HepG2 (cell line): ENCODE data around the gene UBXN1. TPM values are rescaled to one million over a fixed set of nuclear protein-coding genes. Genes with fewer than 3 reads are reported as not detected.

Source experiments
- DR1 ChIP-seq: sonication (generic); formaldehyde crosslinking; IDR thresholded peaks from 2 replicates; pipeline ENCODE4 v1.8.0; 2021; ENCODE audit warnings: mild to moderate bottlenecking, missing genetic modification reagents, inconsistent platforms
- ERF ChIP-seq: IDR thresholded peaks from 2 replicates; pipeline ENCODE4 v1.6.1; 2018; ENCODE audit warnings: missing biosample characterization, missing genetic modification reagents
- NR3C1 ChIP-seq: sonication (generic); formaldehyde crosslinking; IDR thresholded peaks from 2 replicates; pipeline ENCODE4 v1.4.0; 2020; ENCODE audit warnings: missing genetic modification reagents
- POGZ ChIP-seq: sonication (generic); formaldehyde crosslinking; IDR thresholded peaks from 2 replicates; pipeline ENCODE4 v1.4.0; 2020; ENCODE audit warnings: mild to moderate bottlenecking, missing genetic modification reagents
- SP4 ChIP-seq: sonication (generic); formaldehyde crosslinking; IDR thresholded peaks from 2 replicates; pipeline ENCODE4 v1.8.1; 2023; ENCODE audit warnings: mild to moderate bottlenecking, missing genetic modification reagents
- SRSF1 ChIP-seq: fragments of 200-400 bp; formaldehyde crosslinking; optimal IDR thresholded peaks from 2 replicates; pipeline ENCODE3; 2017; ENCODE audit warnings: mild to moderate bottlenecking, low read depth, low read length, moderate library complexity
- ZMYM2 ChIP-seq: sonication (generic); formaldehyde crosslinking; IDR thresholded peaks from 2 replicates; pipeline ENCODE4 v1.8.0; 2022; ENCODE audit warnings: mild to moderate bottlenecking, missing genetic modification reagents
- ZMYM3 ChIP-seq: sonication (generic); formaldehyde crosslinking; IDR thresholded peaks from 2 replicates; pipeline ENCODE4 v1.5.1; 2020; ENCODE audit warnings: mild to moderate bottlenecking, missing genetic modification reagents
- ZNF124 ChIP-seq: sonication (generic); formaldehyde crosslinking; IDR thresholded peaks from 2 replicates; pipeline ENCODE4 v1.4.0; 2020; ENCODE audit warnings: missing genetic modification reagents
- ZNF138 ChIP-seq: sonication (generic); formaldehyde crosslinking; IDR thresholded peaks from 2 replicates; pipeline ENCODE4 v1.5.0; 2020; ENCODE audit warnings: mild to moderate bottlenecking, low read depth, missing genetic modification reagents
- ZNF234 ChIP-seq: sonication (generic); formaldehyde crosslinking; conservative IDR thresholded peaks from 2 replicates; pipeline ENCODE4 v1.5.1; 2020; ENCODE audit warnings: mild to moderate bottlenecking, missing genetic modification reagents
- ZNF782 ChIP-seq: sonication (generic); formaldehyde crosslinking; IDR thresholded peaks from 2 replicates; pipeline ENCODE4 v1.4.0; 2020; ENCODE audit warnings: missing genetic modification reagents, mild to moderate bottlenecking, borderline replicate concordance
- polyA plus RNA-seq, 8 experiments: library from polyadenylated mRNA; depleted of rRNA in 3 of 8; stranded (reverse) in 7 of 8; unstranded in 1 of 8; fragments of >200 nt; fragmentation: Illumina TruSeq in 4 of 8; extraction: Trizol in 4 of 8; gene quantifications; 2 replicates each; pipeline versions ENCODE4 v1.2.1 to v1.2.3, GENCODE V29; 2011 to 2016; ENCODE audit warnings: low read depth in 4 of 8, missing spikeins in 1 of 8, mixed read lengths in 1 of 8; ENCODE audit not compliant: insufficient read depth in 1 of 8
- total RNA-seq, 5 experiments: library from RNA; depleted of rRNA; stranded (reverse); fragments of >200 nt; fragmentation: Illumina TruSeq; extraction: Trizol; gene quantifications; 2 replicates each; pipeline ENCODE4 v1.2.3, GENCODE V29; 2016; ENCODE audit warnings: low read depth in 1 of 5
- TF ChIP-seq, protein P1 (sequence below): sonication (generic); formaldehyde crosslinking; IDR thresholded peaks from 2 replicates; pipeline ENCODE4 v1.4.0; 2020; ENCODE audit warnings: missing genetic modification reagents
- TF ChIP-seq, protein P2 (sequence below): sonication (generic); formaldehyde crosslinking; IDR thresholded peaks from 2 replicates; pipeline ENCODE4 v1.5.0; 2020; ENCODE audit warnings: missing genetic modification reagents
- TF ChIP-seq, protein P3 (sequence below): sonication (generic); formaldehyde crosslinking; conservative IDR thresholded peaks from 2 replicates; pipeline ENCODE4 v1.4.0; 2020; ENCODE audit warnings: missing genetic modification reagents
- TF ChIP-seq, protein P4 (sequence below): sonication (generic); formaldehyde crosslinking; IDR thresholded peaks from 2 replicates; pipeline ENCODE4 v1.4.0; 2020; ENCODE audit warnings: missing genetic modification reagents
- TF ChIP-seq, protein P5 (sequence below): conservative IDR thresholded peaks from 2 replicates; pipeline ENCODE4 v1.6.1; 2018; ENCODE audit warnings: missing genetic modification reagents

The UBXN1 gene
- total and polyA plus RNA-seq, 2 of the 13 experiments (the other 11 are each of a cell fraction or from before 2014, with no cell fraction given) = 47.5 to 52.4 TPM

DNA sequence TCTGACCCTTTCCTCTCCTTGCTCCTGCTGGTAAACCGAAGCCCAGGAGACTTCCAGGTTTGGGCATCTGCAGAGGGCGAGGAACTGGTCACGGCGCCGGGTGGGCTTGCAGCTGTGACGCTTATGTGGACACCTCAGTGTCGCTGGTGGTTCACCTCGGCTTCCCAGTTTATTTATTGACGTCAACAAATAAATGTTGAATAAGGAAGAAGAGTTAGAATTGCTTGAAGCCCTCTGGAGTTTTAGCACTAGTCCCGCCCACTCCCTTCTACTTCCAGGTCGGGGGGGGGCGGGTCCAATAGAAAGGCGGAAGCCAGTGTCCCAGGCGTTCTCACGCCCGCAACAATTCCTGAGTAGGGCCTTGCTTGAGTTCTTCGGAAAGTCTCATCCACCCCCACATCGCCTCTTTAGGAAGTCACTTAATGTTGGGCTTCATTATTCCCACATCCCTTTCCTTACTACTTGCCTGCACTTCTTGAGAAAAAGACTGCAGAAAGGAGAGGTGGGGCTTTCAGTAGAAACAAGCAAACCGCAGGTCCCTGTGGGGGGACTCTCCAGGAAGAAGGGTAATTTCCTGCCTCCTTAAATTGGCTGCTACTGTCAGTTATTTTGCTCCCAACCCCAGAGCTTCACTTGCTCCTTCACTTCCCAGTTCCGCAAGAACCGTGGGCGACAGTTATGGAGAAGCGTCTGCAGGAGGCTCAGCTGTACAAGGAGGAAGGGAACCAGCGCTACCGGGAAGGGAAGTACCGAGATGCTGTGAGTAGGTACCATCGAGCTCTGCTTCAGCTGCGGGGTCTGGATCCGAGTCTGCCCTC, 49.5 kb upstream of the UBXN1 start, which contains the start of gene TTC9C (continued):
- TF ChIP-seq, protein P1, sequence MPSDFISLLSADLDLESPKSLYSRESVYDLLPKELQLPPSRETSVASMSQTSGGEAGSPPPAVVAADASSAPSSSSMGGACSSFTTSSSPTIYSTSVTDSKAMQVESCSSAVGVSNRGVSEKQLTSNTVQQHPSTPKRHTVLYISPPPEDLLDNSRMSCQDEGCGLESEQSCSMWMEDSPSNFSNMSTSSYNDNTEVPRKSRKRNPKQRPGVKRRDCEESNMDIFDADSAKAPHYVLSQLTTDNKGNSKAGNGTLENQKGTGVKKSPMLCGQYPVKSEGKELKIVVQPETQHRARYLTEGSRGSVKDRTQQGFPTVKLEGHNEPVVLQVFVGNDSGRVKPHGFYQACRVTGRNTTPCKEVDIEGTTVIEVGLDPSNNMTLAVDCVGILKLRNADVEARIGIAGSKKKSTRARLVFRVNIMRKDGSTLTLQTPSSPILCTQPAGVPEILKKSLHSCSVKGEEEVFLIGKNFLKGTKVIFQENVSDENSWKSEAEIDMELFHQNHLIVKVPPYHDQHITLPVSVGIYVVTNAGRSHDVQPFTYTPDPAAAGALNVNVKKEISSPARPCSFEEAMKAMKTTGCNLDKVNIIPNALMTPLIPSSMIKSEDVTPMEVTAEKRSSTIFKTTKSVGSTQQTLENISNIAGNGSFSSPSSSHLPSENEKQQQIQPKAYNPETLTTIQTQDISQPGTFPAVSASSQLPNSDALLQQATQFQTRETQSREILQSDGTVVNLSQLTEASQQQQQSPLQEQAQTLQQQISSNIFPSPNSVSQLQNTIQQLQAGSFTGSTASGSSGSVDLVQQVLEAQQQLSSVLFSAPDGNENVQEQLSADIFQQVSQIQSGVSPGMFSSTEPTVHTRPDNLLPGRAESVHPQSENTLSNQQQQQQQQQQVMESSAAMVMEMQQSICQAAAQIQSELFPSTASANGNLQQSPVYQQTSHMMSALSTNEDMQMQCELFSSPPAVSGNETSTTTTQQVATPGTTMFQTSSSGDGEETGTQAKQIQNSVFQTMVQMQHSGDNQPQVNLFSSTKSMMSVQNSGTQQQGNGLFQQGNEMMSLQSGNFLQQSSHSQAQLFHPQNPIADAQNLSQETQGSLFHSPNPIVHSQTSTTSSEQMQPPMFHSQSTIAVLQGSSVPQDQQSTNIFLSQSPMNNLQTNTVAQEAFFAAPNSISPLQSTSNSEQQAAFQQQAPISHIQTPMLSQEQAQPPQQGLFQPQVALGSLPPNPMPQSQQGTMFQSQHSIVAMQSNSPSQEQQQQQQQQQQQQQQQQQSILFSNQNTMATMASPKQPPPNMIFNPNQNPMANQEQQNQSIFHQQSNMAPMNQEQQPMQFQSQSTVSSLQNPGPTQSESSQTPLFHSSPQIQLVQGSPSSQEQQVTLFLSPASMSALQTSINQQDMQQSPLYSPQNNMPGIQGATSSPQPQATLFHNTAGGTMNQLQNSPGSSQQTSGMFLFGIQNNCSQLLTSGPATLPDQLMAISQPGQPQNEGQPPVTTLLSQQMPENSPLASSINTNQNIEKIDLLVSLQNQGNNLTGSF (CRISPR knock-in tag) = 0 out of 2 replicates have a peak, but pooled peaks have one; percentile 49
- TF ChIP-seq ZNF124 (CRISPR knock-in tag) = no peak
- TF ChIP-seq, protein P2, sequence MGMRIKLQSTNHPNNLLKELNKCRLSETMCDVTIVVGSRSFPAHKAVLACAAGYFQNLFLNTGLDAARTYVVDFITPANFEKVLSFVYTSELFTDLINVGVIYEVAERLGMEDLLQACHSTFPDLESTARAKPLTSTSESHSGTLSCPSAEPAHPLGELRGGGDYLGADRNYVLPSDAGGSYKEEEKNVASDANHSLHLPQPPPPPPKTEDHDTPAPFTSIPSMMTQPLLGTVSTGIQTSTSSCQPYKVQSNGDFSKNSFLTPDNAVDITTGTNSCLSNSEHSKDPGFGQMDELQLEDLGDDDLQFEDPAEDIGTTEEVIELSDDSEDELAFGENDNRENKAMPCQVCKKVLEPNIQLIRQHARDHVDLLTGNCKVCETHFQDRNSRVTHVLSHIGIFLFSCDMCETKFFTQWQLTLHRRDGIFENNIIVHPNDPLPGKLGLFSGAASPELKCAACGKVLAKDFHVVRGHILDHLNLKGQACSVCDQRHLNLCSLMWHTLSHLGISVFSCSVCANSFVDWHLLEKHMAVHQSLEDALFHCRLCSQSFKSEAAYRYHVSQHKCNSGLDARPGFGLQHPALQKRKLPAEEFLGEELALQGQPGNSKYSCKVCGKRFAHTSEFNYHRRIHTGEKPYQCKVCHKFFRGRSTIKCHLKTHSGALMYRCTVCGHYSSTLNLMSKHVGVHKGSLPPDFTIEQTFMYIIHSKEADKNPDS (CRISPR knock-in tag) = no peak
- TF ChIP-seq ERF (CRISPR knock-in tag) = no peak; the same call in 1 of the 2 replicates
- TF ChIP-seq ZMYM3 (CRISPR knock-in tag) = no peak
- TF ChIP-seq, protein P3, sequence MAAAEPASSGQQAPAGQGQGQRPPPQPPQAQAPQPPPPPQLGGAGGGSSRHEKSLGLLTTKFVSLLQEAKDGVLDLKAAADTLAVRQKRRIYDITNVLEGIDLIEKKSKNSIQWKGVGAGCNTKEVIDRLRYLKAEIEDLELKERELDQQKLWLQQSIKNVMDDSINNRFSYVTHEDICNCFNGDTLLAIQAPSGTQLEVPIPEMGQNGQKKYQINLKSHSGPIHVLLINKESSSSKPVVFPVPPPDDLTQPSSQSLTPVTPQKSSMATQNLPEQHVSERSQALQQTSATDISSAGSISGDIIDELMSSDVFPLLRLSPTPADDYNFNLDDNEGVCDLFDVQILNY (CRISPR knock-in tag) = 0 out of 2 replicates have a peak, but pooled peaks have one; percentile 23
- no peak for TF ChIP-seq SP4 (CRISPR knock-in tag)
- no peak for TF ChIP-seq NR3C1 (CRISPR knock-in tag)
- no peak for TF ChIP-seq POGZ (CRISPR knock-in tag)
- TF ChIP-seq ZMYM2 (CRISPR knock-in tag) = no peak
- TF ChIP-seq, protein P4, sequence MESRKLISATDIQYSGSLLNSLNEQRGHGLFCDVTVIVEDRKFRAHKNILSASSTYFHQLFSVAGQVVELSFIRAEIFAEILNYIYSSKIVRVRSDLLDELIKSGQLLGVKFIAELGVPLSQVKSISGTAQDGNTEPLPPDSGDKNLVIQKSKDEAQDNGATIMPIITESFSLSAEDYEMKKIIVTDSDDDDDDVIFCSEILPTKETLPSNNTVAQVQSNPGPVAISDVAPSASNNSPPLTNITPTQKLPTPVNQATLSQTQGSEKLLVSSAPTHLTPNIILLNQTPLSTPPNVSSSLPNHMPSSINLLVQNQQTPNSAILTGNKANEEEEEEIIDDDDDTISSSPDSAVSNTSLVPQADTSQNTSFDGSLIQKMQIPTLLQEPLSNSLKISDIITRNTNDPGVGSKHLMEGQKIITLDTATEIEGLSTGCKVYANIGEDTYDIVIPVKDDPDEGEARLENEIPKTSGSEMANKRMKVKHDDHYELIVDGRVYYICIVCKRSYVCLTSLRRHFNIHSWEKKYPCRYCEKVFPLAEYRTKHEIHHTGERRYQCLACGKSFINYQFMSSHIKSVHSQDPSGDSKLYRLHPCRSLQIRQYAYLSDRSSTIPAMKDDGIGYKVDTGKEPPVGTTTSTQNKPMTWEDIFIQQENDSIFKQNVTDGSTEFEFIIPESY = no peak
- TF ChIP-seq ZNF234 (CRISPR knock-in tag) = no peak
- TF ChIP-seq ZNF138 (CRISPR knock-in tag) = no peak
- peak; percentile 65; the same call in 1 of the 2 replicates for TF ChIP-seq ZNF782 (CRISPR knock-in tag)
- TF ChIP-seq SRSF1 = peak; percentile 13
- TF ChIP-seq, protein P5, sequence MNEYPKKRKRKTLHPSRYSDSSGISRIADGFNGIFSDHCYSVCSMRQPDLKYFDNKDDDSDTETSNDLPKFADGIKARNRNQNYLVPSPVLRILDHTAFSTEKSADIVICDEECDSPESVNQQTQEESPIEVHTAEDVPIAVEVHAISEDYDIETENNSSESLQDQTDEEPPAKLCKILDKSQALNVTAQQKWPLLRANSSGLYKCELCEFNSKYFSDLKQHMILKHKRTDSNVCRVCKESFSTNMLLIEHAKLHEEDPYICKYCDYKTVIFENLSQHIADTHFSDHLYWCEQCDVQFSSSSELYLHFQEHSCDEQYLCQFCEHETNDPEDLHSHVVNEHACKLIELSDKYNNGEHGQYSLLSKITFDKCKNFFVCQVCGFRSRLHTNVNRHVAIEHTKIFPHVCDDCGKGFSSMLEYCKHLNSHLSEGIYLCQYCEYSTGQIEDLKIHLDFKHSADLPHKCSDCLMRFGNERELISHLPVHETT (CRISPR knock-in tag) = peak; percentile 37; the same call in 1 of the 2 replicates
- TF ChIP-seq DR1 (CRISPR knock-in tag) = no peak
